ENCODE measurements around the gene LSM12. TPM values are rescaled to one million over a fixed set of nuclear protein-coding genes. Genes with fewer than 3 reads are reported as not detected.

The LSM12 gene
- total RNA-seq, 1 donor from 2014 or later, result 39.1 TPM

DNA sequence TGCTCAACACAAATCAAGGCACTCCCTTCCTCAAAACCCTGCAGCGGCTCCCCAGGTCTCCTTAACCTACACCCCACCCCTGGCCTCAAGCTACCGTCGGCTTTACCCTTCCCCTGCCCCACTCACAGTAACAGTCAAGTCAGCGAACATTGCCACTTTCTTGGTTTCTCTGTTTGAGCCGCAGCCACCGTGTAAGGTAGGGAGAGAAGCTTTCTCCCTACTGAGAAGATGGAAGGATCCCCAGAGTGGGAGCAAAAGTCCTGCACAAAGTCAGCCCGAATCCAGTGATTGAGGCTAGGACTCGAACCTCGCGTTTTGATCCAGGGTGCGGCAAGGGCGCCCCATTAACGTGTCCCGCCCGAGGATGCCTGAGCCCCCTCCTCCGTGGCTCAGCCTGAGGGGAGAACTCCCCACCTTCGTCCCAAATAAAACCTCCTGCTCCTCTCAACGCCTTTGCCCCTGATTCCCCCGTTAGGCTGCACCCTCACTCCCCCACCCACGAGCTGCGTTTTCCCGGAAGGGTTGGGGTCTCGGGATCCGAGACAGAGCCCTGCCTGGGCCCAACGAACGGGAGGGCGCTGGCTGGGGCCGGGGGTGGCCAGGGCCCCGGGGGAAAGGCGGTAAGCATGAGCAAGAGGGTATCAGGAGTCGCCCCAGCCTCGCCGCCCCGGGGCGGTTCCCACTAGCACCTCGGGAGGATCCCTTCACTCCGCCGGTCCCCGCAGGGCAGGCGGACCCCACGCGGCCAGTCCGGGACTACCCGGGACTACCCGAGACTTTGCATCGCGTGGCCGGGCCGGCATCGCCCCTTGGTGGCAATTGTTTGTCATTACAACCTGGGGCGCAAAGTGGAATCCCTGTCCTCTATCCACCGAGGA lies 72.0 kb downstream of the LSM12 start:
- DNase-seq, result peak; percentile 80
- H3K4me1 ChIP-seq, result peaks cover 9% of the 10 kb centered on the region

DNA sequence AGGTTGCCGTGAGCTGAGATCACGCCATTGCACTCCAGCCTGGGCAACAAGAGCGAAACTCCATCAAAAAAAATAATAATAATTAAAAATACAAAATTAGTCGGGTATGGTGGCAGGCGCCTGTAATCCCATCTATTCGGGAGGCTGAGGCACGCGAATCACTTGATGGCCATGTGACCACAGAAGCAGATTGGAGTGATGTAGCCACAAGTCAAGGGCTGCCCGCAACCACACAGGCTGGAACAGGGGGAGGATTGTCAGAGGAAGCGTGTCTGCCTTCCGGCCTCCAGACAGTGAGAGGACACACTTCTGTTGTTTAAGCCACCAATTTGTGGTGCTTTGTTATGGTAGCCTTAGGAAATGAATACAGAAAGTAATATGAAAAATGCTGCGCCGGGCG lies 73.8 kb downstream of the LSM12 start:
- ATAC-seq, result no peak
- peak; percentile 12 for DNase-seq
- intact Hi-C loops (cut with DNase I), result no loop called here
- TF ChIP-seq, protein P1, sequence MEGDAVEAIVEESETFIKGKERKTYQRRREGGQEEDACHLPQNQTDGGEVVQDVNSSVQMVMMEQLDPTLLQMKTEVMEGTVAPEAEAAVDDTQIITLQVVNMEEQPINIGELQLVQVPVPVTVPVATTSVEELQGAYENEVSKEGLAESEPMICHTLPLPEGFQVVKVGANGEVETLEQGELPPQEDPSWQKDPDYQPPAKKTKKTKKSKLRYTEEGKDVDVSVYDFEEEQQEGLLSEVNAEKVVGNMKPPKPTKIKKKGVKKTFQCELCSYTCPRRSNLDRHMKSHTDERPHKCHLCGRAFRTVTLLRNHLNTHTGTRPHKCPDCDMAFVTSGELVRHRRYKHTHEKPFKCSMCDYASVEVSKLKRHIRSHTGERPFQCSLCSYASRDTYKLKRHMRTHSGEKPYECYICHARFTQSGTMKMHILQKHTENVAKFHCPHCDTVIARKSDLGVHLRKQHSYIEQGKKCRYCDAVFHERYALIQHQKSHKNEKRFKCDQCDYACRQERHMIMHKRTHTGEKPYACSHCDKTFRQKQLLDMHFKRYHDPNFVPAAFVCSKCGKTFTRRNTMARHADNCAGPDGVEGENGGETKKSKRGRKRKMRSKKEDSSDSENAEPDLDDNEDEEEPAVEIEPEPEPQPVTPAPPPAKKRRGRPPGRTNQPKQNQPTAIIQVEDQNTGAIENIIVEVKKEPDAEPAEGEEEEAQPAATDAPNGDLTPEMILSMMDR (IDR thresholded peaks at IDR 0.05), result no peak
- Histone ChIP-seq H3K27me3 (ENCODE audit: low read depth) (peaks cover 31% of the 10 kb centered on the region), H3K4me1 (peaks cover 9% of the 10 kb centered on the region), H3K36me3 (no peaks in the 10 kb centered on the region), H3K4me3 (no peak overlapping the region), H3K27ac (no peak overlapping the region), H3K9me3 (no peaks in the 10 kb centered on the region)

More for the DNA sequence above, 72.0 kb downstream of the LSM12 start:
- no peaks in the 10 kb centered on the region for H3K9me3 ChIP-seq
- peaks cover 31% of the 10 kb centered on the region for H3K27me3 ChIP-seq (ENCODE audit: low read depth)
- H3K4me3 ChIP-seq, result peak overlapping the region; percentile 17
- H3K36me3 ChIP-seq, result no peaks in the 10 kb centered on the region
- ATAC-seq, result peak; percentile 78 to 86
- no peak overlapping the region for H3K27ac ChIP-seq
- intact Hi-C loops (cut with DNase I), result no loop called here
- TF ChIP-seq, protein P1 (IDR thresholded peaks at IDR 0.05), result peak; percentile 84

DNA sequence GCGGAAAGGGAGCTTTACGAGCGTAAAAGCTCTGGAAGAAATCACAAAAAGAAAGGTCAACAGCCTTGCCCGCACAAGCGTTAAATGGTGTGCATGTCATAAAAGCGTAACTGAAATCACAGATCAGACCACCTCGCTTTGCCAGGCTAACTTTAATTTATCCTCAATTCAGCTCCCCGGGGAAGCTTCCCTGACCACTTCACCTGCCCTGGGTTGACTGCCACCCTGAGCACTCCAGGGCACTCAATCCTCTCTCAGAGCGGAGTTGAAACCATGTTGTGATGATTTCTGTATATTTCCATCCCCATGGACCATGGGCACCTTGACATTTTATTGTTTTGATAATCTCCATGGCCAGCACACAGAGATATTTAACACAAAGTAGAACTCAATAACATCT lies 78.2 kb downstream of the LSM12 start:
- DNase-seq (no peak), ATAC-seq (no peak)
- Histone ChIP-seq H3K36me3 (no peaks in the 10 kb centered on the region), H3K9me3 (no peaks in the 10 kb centered on the region), H3K27ac (no peak overlapping the region), H3K4me3 (no peak overlapping the region), H3K4me1 (peaks cover 12% of the 10 kb centered on the region), H3K27me3 (ENCODE audit: low read depth) (peaks cover 26% of the 10 kb centered on the region)
- TF ChIP-seq, protein P1 (IDR thresholded peaks at IDR 0.05), result no peak
- intact Hi-C loops (cut with DNase I), result no loop called here

DNA sequence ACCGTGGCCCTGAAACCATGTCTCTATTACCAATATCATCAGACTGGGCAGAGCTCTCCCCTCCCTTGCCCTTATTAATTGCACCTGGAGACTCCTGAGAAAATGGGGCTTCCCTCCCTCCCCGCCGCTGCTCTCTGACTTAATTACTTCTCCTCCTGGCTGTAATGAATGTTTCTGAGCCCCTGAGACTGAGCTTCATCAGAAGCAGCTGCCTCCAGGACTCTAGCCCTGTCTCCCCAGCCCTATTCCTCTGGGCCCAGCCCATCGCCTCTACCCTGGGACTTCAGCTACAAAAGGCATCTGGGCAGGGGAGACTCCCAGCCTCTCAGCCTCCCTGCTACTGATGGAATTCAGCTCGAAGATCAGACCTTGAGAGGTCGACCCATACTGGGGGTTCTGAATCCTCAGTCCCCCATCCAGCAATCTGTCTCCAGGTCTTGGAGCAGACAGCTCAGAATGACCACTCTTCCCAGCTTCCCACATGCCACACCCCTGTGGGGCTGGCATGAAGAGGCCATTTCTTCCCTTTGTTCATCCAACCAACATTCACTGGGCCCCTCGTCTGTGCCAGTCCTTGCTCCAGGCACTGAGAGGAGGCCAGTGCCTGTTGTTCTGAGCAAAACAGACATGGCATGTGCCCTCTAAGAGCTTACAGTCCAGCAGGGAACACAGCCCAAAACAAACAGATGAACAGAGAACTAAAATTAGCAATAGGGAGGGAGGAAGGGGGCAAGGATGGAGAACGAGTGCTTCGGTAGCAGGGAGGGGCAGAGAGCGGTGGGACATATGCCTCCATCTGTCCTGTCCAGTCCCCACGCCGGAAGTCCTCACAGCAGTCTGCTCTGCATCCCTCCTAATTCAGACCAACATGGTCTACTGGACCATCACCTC lies 79.1 kb downstream of the LSM12 start:
- no peaks in the 10 kb centered on the region for H3K9me3 ChIP-seq
- TF ChIP-seq, protein P1 (IDR thresholded peaks at IDR 0.05), result no peak
- intact Hi-C loops (cut with DNase I), result no loop called here
- H3K4me3 ChIP-seq, result no peak overlapping the region
- DNase-seq (no peak), ATAC-seq (no peak)
- H3K4me1 ChIP-seq, result peaks cover 14% of the 10 kb centered on the region
- H3K27ac ChIP-seq, result no peak overlapping the region
- no peaks in the 10 kb centered on the region for H3K36me3 ChIP-seq
- peaks cover 35% of the 10 kb centered on the region for H3K27me3 ChIP-seq (ENCODE audit: low read depth)

DNA sequence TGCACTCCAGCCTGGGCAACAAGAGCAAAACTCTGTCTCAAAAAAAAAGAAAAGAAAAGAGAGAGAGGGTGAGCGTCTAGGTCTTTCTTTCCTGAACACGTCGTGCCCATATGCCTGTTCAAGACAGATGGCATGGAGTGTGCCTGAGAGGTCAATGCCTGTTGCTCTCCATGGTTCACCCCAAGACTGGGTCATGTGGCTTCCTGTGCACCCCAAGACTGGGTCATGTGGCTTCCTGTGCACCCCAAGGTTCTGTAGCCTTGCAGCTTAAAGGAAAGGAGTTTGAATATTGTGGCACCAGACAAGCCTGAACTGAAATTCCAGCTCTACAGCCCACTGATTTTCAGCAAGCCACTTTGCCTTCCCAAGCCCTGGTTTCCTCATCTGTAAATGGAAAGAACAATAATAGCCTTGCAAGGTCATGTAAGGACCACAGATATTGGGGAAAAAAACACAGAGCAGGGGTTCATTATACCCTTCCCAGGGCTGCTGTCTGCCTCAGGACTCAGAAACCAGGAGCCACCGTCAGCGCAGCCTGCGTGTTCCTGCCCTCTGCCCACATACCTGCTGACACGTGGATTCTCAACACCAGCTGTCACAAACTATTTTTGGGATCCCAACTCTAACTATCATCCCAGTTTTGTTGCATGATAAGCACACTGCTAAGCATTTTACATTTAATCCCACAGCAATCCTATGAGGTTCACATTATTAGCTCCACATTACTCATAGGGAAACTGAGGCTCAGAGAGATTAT lies 80.1 kb downstream of the LSM12 start:
- no peaks in the 10 kb centered on the region for H3K36me3 ChIP-seq
- peaks cover 14% of the 10 kb centered on the region for H3K4me1 ChIP-seq
- H3K9me3 ChIP-seq, result no peaks in the 10 kb centered on the region
- H3K27me3 ChIP-seq (ENCODE audit: low read depth), result peaks cover 42% of the 10 kb centered on the region
- TF ChIP-seq, protein P1 (IDR thresholded peaks at IDR 0.05), result no peak
- ATAC-seq, result no peak
- intact Hi-C loops (cut with DNase I), result no loop called here
- no peak overlapping the region for H3K4me3 ChIP-seq
- H3K27ac ChIP-seq, result no peak overlapping the region
- no peak for DNase-seq
